Measurements from ENCODE around the gene USPL1.
"Not testable (repeated sequence)": the region's sequence is repeated elsewhere in the genome, so short reads cannot be mapped to it uniquely, and the experiment has no call there.

USPL1 gene

GRCh38 chr13:30617315-30618185, at the start of gene USPL1:
Gene USPL1, plus strand, starts transcription at chr13:30617920. Its CDS starts 3,221 bp downstream, at chr13:30621141.
- peak; percentile 91 for DNase-seq

DNA sequence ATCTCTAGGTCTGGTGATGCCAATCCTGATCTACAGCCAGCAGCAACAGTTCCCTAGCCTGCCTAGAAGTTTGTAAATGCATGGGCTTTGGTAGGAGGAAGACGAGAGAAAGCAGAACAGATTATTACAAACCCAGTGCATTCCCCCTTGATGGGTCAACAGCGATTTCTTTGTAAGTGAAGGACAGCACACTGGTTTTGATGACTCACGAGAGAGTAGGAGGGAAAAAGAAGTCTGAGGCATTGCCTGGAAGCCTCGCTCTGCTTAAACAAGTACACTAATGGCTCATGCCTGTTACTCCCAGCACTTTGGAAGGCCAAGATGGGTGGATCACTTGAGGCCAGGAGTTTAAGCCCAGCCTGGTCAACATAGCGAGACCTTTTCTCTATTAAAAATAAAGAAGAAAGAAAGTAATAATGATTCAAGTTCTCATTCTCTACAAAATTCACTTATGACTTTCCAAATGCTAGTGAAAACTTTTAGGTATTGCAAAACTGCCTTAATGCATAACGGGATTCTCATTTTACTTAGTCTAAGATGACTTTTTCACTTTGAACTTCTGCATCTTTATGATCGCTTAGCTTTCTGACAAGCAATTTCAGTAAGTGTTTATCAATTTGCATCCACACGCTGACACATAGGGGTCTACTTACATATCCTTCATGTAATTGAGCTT, 47.7 kb upstream of the USPL1 start:
- DNase-seq, result no peak

DNA sequence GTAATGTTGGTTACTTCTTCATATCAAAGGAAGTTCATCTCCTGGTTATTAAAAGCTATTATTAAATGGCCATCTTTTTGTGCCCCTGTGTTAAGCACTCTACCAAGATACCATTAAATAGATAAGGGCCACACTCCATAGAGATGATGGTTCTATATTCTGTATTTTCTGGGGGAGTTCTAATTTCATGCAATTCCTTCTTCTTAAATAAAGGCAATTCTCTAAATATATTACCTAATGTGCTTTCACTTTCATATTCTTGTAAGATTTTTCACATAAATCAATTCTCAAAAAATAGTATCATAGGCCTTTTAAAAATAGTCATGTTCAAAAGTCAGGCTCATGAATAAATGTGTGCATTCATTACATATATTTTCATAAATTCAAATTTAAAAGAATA, 47.0 kb upstream of the USPL1 start:
- no peak for DNase-seq

DNA sequence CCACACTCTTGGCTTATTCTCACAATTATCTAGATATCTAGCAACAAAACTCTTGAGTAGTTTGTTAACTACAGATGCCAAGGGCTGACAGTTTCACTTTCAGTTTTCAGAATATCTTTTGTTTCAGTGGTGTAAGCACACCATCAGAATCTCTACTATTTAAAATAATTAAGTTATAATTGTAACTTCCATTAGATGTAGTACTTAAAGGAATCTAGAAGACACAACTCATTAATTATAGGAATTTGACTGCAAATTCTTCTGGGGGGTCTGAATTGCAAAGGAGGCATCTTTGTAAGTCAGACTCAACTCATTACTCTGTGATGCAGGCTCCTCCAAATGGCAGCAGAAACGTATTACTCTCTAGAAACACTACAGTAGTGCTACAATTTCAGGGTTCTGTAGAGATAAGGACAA, 44.9 kb upstream of the USPL1 start:
- no peak for DNase-seq

GRCh38 chr13:30576528-30576927, 41.2 kb upstream of the USPL1 start:
- no peak for DNase-seq

DNA sequence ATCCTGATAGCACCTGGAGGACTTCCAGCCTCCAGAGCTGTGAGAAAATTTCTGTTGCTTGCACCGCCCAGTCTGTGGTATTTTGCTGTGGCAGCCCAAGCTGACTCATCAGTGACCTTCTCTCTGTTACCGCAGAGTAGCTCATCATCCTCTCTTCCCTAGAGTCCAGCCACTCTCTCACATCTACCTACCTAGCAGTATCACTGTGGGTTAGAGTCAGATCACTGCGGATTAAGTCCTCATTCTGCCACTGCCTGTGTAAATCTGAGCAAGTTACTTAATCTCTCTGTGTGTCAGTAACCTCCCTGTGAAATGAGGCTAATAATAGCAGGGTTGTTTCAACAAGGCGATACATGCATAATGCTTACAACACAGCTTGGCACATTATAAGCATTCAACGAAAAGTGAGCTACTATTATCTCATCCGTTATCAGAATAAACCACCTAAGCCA, 40.3 kb upstream of the USPL1 start:
- no peak for DNase-seq

- DNase-seq, result no peak
These were observed 36.7 kb upstream of the USPL1 start for GRCh38 chr13:30580852-30581502.

GRCh38 chr13:30581582-30581981, 36.1 kb upstream of the USPL1 start:
- DNase-seq, result peak; percentile 3

DNA sequence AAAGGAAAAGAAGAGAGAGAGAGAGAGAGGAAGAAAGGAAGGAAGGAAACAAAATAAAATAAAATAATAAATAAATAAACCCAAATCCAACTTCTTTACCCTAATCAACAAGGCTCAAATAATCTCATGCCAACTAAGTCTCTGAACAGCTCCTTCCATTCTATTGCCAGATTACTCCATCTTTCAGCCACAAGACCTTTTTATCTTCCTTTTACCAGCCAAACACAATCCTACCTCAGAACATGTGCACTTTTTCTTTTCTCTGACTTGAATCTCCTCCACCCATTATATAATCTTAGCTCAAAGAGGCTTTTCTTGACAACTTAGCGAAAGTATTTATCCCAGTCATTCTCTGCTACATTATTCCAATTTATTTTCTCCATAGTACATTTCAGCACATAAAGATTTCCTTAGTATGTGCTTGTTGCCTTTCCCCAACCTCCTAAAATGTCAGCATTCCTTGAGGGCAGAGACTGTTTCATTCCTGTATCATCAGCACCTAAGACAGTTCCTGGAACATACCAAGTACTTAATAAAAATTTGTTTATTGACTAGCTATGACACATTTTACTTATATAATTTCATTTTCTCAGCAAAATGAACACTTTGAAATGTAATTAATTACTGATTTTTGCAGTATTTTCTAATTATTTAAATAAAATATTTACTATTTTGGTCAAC, 33.5 kb upstream of the USPL1 start:
- no peak for DNase-seq

GRCh38 chr13:30585748-30586262, 31.9 kb upstream of the USPL1 start:
- no peak for DNase-seq

GRCh38 chr13:30587231-30587630, 30.5 kb upstream of the USPL1 start:
- no peak for DNase-seq

GRCh38 chr13:30587739-30588138, 30.0 kb upstream of the USPL1 start:
- DNase-seq, result no peak

DNA sequence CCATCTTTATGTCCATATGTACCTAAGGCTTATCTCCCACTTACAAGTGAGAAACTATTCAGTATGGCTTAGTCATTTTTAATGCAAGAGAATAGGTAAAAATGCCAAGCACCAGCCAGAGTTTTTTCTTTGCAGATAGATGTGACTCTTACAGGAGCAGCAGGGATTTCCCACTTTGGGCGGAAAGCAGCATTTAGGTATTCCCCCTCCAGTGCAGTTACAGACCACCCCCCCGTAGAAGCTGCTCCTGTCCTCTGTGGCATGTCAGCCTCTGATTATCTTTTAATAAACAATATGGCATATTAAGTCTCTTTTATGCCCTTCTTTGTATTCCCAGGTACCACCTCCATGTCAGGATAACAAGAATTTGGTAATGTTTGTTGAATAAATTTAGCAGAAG, 24.7 kb upstream of the USPL1 start:
- DNase-seq, result no peak

GRCh38 chr13:30600496-30600895, 17.2 kb upstream of the USPL1 start:
- DNase-seq, result no peak

- no peak for DNase-seq
These were observed 15.9 kb upstream of the USPL1 start for GRCh38 chr13:30601836-30602235.

- no peak for DNase-seq
These were observed 12.7 kb upstream of the USPL1 start for GRCh38 chr13:30605052-30605451.

GRCh38 chr13:30607186-30607585, 10.5 kb upstream of the USPL1 start:
- not testable (repeated sequence) for DNase-seq

- DNase-seq, result no peak
These were observed 9.8 kb upstream of the USPL1 start for GRCh38 chr13:30607908-30608307.

DNA sequence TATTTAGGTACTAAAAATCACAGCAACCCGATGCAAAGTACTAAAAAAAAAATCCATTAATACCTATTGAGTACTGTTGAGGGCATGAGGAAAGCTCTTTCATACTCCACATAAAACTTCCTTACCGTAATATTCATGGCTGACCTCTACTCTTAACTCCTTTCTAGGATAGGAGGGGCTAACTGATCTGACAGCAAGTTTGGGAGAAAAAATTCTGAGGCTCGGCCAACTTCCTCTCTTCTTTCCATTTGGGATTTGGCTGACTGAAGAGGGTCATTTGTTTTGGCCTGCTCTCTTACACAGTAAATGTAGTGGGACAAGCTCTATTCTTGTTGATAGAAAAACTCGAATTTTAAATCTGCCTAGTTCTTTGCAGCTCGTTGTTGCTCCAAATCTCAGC, 9.4 kb upstream of the USPL1 start:
- no peak for DNase-seq

GRCh38 chr13:30610311-30610710, 7.4 kb upstream of the USPL1 start:
- no peak for DNase-seq

GRCh38 chr13:30615481-30615865, 2.2 kb upstream of the USPL1 start:
- no peak for DNase-seq

GRCh38 chr13:30615866-30616541, 1.7 kb upstream of the USPL1 start:
- DNase-seq, result peak; percentile 37
